ENCODE measurements around the gene DHX29.
"Not testable (repeated sequence)": the region's sequence is repeated elsewhere in the genome, so short reads cannot be mapped to it uniquely, and the experiment has no call there.

Gene DHX29

GRCh38 chr5:55307383-55308253, at the start of gene DHX29, which contains the start of gene MTREX:
Gene DHX29, minus strand, starts transcription at chr5:55307694. Its CDS starts 121 bp downstream, at chr5:55307573.
Gene MTREX, plus strand, starts transcription at chr5:55307989. Its CDS starts 25 bp downstream, at chr5:55308014.
- peak; percentile 81 for DNase-seq (ENCODE audit: low read depth)

DNA sequence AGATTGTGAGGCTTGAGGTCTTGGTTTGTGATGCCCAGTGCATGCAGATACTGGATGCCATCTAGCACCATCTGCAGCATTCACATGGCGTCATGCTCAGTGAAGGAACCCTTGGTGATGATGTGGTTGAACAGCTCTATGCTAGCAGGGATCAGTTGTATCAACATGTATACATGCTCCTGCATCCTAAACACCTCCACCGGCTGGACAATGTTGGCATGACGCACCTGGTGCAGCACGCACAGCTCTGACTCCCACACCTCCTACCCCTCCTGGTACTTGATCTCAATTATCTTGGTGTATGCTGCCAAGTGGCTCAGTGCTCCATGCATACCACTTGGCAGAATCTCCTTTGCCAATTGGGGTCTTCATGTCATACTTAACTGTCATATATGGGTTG, 49.4 kb upstream of the DHX29 start:
- DNase-seq (ENCODE audit: low read depth) = no peak

DNA sequence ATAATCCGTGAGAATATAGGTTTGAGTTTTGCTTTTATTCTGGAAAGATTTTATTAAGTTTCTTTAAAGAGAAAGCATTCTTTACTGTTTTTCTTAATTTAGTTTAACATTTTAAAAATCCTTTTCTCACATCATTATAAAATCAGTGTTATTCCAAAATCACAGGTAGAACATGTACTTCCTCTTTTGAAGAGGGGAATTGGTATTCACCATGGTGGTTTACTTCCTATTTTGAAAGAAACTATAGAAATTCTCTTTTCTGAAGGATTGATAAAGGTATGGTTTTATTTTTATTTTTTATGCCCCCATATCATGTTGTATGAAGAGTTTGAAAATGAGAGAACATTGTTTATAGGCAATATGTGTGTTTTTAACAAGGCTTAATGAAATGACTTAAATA, 43.3 kb upstream of the DHX29 start:
- no peak for DNase-seq (ENCODE audit: low read depth)

DNA sequence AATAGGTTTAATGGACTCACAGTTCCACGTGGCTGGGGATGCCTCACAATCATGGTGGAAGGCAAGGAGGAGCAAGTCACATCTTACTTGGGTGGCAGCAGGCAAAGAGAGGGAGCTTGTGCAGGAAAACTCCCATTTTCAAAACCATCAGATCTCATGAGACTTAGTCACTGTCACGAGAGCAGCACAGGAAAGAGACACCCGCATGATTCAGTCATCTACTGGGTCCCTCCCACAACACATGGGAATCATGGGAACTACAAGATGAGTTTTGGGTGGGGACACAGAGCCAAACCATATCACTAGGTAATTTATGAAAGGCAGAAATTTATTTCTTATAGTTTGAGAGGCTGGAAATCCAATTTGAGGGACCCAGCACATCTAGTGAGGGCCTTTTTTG, 40.3 kb upstream of the DHX29 start:
- DNase-seq (ENCODE audit: low read depth) = no peak

GRCh38 chr5:55345327-55345726, 37.8 kb upstream of the DHX29 start:
- DNase-seq (ENCODE audit: low read depth) = no peak

- peak; percentile 56 for DNase-seq (ENCODE audit: low read depth)
These were observed 37.0 kb upstream of the DHX29 start for GRCh38 chr5:55344392-55344992.

- no peak for DNase-seq (ENCODE audit: low read depth)
These were observed 36.1 kb upstream of the DHX29 start for GRCh38 chr5:55343609-55344008.

DNA sequence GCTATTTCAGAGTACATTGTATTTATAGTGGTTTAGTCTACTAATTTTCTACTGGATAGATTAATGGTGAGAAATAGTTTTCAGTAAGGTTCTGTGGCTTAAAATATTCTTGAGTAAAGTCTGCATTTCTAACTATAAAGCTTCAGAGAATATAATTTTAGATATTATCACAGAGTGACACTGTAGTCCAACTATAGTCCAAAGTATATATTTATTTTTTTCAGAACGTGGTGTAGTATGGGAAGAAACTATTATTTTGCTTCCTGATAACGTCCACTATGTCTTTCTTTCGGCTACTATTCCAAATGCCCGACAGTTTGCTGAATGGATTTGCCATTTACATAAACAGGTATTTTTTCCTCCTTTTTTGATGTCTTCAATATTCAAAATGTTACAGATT, 35.6 kb upstream of the DHX29 start:
- no peak for DNase-seq (ENCODE audit: low read depth)

- no peak for DNase-seq (ENCODE audit: low read depth)
These were observed 31.3 kb upstream of the DHX29 start for GRCh38 chr5:55338810-55339243.

- no peak for DNase-seq (ENCODE audit: low read depth)
These were observed 30.7 kb upstream of the DHX29 start for GRCh38 chr5:55338092-55338613.

DNA sequence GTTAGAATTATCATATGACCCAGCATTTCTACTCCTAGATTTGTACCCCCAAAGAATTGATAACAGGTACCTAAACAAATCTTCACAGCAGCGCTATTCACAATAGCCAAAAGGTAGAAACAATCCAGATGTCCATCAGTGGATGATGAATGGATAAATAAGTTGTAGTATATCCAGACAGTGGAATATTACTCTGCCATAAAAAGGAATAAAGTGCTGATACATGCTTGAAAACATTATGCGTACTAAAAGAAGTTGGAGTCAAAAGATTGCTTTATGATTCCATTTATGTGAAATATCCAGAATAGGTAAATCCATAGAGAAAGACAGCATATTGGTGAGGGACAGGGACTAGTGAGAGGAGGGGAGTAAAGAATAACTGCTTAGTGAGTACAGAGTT, 26.3 kb upstream of the DHX29 start:
- DNase-seq (ENCODE audit: low read depth) = no peak

DNA sequence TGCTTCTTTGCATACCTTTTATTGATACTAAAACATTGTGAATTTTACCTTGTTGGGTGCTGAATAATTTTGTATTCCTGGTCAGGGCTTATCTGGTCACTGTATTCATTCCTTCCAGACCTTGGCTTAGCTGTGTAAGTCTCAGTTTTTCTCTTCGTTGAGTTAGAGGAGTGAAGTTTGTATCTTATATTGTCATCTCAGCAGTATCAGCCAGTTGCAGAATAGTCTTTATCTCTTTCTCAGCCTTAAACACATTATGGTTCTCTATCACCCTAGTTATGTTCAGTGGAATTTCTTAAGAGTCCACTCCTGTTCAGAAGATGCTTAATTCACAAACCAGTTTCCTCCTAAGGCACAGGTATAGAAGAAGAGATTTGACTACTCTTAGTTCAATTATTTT, 25.5 kb upstream of the DHX29 start:
- DNase-seq (ENCODE audit: low read depth) = no peak

DNA sequence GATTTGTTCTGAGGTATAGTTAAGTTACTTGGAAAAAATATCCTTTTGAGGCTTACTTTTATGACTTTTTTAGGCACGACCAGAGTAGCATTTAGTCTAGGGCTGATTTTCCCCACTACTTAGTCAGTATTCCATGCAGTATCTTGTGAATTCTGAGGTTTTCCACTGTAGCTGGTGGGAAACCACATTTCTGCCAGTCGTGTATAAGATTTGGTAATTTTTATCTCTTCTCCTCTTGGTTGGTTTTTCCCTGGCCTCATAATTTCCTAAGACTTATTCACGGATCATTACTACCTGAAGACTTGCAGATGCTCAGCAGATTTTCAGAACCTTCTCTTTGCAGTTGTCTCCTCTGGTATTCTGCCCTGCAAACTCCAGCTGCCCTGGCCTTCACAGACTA, 23.8 kb upstream of the DHX29 start:
- no peak for DNase-seq (ENCODE audit: low read depth)

DNA sequence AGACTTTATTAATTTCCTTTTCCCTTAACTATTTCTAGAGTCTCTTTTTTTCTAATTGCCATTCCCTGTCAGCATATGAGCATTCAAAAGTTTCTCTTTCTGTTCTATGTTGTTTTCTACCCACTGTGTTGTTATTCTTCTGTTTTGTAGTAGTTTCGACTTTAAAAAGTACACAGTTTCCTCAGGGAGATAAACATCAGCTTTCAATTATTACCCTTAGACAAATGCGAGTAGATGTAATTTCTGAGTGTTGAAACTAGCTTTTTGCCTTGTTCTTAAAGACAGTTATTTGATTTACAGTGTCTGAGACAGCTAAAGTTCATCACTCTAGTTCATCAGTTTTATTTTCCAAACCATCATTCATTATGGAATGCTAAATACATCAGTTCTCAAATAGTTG, 19.8 kb upstream of the DHX29 start:
- DNase-seq (ENCODE audit: low read depth) = no peak

- no peak for DNase-seq (ENCODE audit: low read depth)
These were observed 18.1 kb upstream of the DHX29 start for GRCh38 chr5:55325621-55326020.

- peak; percentile 60 for DNase-seq (ENCODE audit: low read depth)
These were observed 17.4 kb upstream of the DHX29 start for GRCh38 chr5:55324815-55325418.

DNA sequence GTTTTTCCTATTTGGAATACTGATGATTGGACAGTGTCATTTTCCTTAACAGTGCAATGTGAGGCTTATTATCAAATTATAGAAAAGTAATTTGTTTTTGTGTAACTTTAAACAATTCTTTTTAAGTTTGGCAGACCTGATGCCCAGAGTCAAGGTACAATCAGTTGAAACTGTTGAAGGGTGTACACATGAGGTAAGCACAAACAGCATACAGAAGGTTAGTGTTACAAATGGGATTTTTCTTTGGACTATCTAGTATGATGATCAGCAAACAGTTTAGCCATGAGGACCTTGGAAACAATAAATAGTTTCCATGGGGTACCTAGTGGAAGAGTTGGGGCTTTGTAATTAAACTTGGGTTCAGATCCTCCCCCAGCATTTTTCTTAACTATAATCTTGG, 16.5 kb upstream of the DHX29 start:
- DNase-seq (ENCODE audit: low read depth) = no peak

DNA sequence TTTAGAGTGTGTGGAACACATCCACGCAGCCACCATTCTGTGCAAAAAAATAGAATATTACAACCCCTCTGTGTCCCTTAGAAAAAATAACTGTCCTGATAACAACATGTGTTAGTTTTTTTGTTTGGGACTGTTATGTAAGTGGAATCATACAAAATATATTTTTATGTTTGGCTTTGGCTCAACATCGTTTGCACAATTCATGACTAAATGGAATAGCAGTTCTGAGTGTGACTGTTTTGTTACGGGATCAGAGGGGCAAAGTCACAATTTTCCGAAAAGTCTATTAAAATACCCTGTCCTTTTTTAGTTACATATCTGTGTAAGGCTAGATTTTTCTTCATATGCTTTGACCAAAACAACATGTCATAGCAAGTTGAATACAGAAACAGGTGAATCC, 13.1 kb upstream of the DHX29 start:
- no peak for DNase-seq (ENCODE audit: low read depth)

- DNase-seq (ENCODE audit: low read depth) = no peak
These were observed 12.0 kb upstream of the DHX29 start for GRCh38 chr5:55319491-55319890.

DNA sequence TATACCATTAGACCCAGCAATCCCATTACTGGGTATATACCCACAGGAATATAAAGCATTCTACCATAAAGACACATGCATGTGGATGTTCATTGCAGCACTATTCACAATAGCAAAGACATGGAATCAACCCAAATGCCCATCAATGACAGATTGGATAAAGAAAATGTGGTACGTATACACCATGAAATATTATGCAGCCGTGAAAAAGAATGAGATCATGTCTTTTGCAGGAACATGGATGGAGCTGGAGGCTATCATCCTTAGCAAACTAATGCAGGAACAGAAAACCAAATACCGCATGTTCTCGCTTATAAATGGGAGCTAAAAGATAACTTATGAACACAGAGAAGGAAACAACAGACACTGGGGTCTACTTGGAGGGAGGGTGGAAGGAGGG, 10.7 kb upstream of the DHX29 start:
- not testable (repeated sequence) for DNase-seq (ENCODE audit: low read depth)

- no peak for DNase-seq (ENCODE audit: low read depth)
These were observed 9.3 kb upstream of the DHX29 start for GRCh38 chr5:55316837-55317236.

DNA sequence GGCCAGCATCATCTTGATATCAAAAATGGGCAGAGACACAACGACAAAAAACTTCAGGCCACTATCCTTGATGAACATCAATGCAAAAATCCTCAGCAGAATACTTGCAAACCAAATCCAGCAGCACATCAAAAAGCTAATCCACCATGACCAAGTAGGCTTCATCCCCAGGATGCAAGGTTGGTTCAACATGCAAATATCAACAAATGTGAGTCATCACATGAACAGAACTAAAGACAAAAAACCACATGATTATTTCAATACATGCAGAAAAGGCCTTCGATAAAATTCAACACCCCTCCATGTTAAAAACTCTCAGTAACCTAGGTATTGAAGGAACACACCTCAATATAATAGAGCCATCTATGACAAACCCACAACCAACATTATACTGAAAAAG, 8.8 kb upstream of the DHX29 start:
- no peak for DNase-seq (ENCODE audit: low read depth)

Data from fibroblast of the conjunctiva (primary cell).